GM21825 (cell line): ENCODE results near the gene S100A4.
"Not testable (repeated sequence)": the region's sequence is repeated elsewhere in the genome, so short reads cannot be mapped to it uniquely, and the experiment has no call there.

Experiments
- ATAC-seq: cut with Tn5 transposase; IDR thresholded peaks from one replicate; pipeline ENCODE4 v1.9.1; 2021; ENCODE audit warnings: mild to moderate bottlenecking, moderate library complexity; ENCODE audit not compliant: unreplicated experiment

The S100A4 gene

GRCh38 chr1:153535242-153536011, 10.2 kb downstream of the S100A4 start, which contains the start of gene S100A6:
Gene S100A6, minus strand, starts transcription at chr1:153535991. Its CDS starts 652 bp downstream, at chr1:153535339.
- no peak for ATAC-seq

DNA sequence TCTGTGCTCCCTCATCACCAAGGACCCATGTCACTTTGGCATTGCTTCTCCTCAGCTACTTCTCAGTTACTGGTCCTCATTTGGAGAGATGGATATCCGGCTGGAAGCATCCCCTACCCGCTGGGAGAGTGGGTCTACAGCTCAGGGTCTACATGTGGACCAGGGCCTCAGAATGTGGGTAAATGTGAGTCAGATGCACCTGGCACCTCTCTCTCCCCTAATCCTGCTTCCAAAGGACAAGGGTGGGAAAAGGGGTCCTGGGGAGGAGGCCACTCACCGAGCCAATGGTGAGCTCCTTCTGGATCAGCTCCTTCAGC, 10.7 kb downstream of the S100A4 start:
- no peak for ATAC-seq

DNA sequence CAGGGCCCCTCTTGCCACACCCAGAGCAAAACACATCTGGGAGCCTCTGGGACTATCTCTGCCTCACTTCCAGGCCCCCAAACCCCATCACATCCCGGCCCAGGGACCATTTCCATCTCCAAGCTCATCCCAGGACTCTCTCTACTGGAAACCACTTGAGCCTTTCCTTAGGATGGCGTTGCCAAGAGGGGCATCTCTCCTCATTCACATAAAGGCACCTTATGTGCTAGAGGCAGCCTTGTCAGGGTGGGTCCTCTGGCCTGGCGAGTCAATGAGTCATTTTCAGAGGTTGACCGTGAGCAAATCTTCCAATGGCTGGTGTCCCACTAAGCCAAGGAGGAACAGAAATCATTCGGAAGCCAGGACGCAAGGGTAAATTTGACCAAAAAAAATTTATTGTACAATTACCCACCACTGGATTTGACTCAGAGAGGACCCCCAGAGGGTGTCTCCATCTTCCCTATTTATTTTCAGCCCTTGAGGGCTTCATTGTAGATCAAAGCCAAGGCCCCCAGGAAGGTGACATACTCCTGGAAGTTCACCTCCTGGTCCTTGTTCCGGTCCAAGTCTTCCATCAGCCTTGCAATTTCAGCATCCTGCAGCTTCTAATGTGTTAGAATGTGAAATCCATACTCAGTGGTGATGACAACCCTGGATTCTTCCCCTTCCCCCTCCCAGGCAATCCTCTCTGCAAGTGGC, 11.2 kb downstream of the S100A4 start:
- ATAC-seq, result no peak

GRCh38 chr1:153533689-153534201, 11.9 kb downstream of the S100A4 start:
- no peak for ATAC-seq

DNA sequence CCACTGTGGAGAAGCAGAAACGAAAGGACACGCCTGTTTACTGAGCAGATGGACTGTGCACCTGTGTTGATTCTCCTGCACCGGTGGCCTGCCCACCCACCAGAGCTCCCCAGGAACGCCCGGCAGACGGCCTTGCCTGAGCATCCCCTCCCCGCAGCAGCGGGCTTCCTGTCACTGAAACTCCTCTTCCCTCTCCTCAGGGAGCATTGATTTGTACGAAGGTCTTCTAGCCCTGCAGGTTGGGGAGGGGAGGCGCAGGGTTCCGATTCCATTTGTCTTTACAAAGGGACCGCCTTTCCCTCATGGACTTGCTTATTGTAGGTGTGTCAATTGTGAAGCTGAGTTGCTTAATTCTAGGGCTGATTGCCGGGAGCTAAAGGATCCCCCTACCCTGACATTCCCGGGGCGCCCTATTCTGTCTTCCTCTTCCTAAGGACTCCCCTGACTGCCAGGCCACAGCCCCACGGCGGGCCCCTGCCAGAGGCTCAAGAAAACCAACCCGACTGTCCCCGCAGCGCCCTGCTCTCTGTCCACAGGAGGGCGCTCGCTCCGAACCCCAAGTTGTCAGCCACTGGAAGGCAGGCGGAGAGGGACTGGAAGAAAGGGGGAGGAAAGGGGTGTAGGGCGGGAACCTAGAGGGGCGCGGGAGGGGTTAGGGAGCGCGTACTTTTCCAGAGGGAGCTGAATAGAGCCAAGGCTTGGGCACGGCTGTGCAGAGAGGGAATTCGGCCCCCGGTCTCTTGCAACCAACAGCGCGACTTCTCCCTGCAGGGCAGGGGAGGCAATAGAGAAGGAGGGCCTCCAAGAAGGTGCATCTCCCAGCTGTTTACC, 12.6 kb downstream of the S100A4 start:
- no peak for ATAC-seq

GRCh38 chr1:153532181-153532580, 13.4 kb downstream of the S100A4 start:
- ATAC-seq, result no peak

- no peak for ATAC-seq
These were observed 14.0 kb downstream of the S100A4 start for GRCh38 chr1:153531638-153532037.

- no peak for ATAC-seq
These were observed 17.9 kb downstream of the S100A4 start for GRCh38 chr1:153527683-153528040.

DNA sequence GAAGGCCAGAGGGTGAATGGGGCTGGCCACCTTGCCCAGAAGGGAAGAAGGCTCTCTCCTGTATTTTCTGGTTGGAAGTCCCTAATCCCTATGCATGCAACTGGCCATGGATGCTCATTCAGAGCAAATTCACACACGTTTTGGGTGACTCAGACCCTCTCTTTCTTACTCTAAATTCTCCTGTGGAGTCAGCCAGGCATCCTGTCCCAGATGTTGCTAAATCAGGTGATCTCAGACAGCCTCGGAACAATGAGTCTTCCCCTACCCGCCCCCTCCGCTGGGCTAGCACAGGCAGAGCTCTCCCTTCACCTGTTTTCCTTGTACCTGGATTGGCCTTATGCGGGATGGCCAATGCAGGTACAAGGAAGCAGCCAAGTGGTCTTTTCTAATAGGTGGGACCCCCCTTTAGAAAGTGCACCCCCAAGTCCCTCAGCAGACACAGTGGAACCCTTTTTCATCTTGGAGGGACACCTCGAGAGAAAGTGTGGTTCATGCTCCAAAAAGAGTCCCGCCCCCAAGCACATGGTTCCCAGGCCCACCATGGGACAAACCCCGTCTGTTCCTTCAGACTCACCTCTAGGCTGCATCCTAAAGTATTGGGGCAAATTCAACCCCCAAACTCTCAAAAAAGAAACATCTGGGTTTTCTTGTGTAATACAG, 18.5 kb downstream of the S100A4 start:
- ATAC-seq, result no peak

DNA sequence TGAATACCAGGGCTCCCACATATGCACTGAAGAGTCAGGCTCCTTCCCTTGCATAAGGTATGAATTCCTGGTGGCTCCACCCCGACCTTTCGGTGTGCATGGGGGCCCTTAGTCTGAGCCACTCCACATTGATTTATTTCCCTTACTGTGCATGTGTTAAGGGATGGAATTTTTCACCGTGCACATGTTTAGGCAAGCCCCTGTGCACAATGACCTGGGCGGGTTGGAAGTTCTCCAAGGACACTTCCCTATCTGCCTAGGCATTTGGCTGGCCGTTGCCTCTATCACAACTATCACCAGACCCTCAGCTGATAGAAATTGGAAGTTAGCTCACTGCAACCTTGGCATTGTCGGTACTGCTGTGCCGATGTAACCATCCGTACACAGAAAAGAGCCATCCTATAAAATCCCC, 19.5 kb downstream of the S100A4 start:
- no peak for ATAC-seq

- ATAC-seq, result no peak
These were observed 20.4 kb downstream of the S100A4 start for GRCh38 chr1:153525088-153525728.

DNA sequence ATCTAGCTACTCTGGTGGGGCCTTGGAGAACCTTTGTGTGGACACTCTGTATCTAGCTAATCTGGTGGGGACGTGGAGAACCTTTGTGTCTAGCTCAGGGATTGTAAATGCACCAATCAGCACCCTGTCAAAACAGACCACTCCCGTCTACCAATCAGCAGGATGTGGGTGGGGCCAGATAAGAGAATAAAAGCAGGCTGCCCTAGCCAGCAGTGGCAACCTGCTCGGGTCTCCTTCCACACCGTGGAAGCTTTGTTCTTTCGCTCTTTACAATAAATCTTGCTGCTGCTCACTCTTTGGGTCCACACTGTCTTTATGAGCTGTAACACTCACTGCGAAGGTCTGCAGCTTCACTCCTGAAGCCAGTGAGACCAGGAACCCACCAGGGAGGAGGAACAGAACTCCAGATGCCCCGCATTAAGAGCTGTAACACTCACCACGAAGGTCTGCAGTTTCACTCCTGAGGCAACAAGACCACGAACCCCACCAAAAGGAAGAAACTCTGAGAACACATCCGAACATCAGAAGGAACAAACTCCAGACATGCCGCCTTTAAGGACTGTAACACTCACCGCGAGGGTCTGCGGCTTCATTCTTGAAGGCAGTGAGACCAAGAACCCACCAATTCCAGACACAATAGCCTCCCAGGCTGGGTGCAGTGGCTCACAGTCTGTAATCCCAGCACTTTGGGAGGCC, 23.1 kb downstream of the S100A4 start:
- ATAC-seq, result not testable (repeated sequence)

DNA sequence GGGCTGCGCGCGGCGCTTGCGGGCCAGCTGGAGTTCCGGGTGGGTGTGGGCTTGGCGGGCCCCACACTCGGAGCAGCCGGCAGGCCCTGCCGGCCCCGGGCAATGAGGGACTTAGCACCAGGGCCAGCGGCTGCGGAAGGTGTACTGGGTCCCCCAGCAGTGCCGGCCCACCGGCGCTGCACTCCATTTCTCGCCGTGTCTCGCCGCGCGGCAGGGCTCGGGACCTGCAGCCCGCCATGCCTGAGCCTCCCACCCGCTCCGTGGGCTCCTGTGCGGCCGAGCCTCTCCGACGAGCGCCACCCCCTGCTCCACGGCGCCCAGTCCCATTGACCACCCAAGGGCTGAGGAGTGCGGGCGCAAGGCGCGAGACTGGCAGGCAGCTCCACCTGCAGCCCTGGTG, 23.8 kb downstream of the S100A4 start:
- not testable (repeated sequence) for ATAC-seq

- no peak for ATAC-seq
These were observed 24.7 kb downstream of the S100A4 start for GRCh38 chr1:153520818-153521476.

DNA sequence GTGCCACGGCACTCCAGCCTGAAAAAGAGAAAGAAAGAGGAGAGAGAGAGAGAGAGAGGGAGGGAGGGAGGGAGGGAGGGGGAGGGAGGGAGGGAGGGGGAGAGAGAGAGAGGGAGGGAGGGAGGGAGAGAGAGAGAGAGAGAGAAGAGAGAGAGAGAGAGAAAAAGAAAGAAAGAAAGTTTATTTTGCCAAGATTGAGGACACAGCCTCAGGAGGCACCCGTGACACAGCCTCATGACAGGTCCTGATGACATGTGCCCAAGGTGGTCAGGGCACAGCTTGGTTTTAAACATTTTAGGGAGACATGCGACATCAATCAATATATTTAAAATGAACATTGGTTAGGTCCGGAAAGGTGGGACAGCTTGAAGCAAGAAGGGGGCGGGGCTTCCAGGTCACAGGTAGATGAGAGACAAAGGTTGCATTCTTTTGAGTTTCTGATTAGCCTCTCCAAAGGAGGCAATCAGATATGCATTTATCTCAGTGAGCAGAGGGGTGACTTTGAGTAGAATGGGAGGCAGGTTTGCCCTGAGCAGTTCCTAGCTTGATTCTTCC, 25.4 kb downstream of the S100A4 start:
- ATAC-seq, result not testable (repeated sequence)

DNA sequence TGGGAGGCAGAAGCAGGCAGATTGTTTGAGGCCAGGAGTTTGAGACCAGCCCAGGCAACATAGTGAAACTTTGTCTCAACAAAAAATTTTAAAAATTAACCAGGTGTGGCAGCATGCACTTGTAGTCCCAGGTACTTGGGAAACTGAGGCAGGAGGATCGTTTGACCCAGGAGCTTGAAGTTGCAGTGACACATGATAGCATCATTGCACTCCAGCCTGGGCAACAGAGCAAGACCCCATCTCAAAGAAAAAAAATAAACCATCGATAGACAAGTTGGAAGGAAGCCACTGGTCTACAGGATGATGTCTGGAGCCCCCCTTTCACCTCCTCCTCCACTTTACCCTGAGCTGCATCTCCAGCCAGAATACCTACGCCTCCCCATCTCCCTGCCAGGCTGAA, 26.4 kb downstream of the S100A4 start:
- ATAC-seq, result no peak

- no peak for ATAC-seq
These were observed 29.9 kb downstream of the S100A4 start for GRCh38 chr1:153515504-153516394.

GRCh38 chr1:153513666-153514065, 31.9 kb downstream of the S100A4 start:
- ATAC-seq, result no peak
